HG03457 (cell line): ENCODE measurements around the gene NEURL1B.

Experiments used
- ATAC-seq: cut with Tn5 transposase; IDR thresholded peaks from one replicate; pipeline ENCODE4 v1.9.1; 2021; ENCODE audit warnings: moderate number of reproducible peaks; ENCODE audit not compliant: unreplicated experiment

Gene NEURL1B

DNA sequence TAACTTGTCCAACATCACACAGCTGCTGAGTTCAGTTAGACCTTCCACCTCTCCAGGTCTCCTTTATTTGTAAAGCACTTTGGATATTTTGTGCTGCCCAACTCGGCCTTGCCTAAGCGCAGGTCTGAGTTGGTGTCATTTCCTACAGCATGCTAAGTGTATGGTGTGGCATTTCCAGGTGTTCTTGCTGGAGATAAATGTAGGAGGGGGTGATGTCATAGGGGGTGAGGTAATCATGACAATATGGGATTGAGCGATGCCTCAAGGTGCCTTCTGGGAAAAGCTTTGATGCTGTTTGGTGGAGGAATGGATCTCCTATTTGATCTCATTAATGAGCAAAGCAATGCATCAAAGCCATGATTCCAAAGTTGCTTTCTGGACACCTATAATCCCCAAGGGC lies 32.3 kb upstream of the NEURL1B start:
- no peak for ATAC-seq

DNA sequence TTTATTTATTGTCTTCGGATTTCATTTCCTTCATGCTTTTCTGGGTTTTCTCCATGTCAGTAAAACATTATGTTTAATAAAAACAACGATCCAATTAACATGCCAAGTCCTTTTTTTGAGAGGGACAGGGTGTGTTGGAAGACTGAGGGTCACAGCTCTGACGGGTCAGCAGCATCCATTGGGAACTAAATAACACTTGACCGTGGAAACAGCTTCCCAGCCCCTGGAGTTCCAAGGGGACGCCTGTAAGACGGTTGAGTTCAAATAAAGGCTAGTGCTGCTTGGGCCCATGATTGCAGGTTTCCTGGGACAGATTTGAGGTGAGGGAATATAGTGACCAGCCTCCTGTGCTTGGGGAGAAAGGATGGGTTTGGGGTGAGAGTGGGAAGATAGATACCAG lies 30.4 kb upstream of the NEURL1B start:
- no peak for ATAC-seq

DNA sequence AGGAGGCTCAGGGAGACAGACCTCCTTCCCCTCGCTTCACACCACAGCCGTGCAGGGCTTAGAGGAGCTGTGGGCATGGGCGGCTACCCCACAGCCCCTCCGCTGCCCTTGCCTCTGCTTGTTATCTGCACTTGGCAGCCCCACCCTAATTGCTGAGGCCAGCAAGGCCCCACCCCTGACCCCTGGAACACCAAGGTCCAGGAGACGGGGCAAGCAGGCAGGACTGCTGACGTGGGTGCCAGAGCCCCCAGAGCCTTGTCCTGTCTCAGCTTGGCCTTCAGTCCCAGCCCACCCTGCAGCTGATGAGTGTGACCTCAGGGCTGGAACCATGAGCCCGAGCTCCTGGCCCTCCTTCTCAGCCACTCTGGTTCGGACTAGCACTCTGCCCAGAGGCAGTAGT lies 29.1 kb upstream of the NEURL1B start:
- no peak for ATAC-seq

DNA sequence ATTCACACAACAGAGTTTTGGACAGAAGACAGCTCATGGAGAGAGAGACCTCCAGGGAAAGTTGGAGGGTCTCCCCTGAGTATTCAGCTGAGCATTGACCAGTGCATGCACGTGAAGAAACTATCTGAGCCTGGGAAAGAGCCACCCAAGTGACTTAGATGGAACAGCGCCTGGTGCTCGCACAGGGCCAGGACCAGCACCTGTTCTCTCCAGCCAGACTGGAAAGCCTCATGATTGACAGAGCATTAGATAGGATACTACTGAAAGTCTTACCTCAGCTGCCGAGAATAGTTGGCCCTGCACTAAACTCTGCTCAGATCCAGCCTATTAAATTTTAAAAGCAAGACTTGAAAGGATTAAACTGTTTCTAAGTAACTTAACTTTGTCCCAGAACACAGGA lies 28.3 kb upstream of the NEURL1B start:
- no peak for ATAC-seq

DNA sequence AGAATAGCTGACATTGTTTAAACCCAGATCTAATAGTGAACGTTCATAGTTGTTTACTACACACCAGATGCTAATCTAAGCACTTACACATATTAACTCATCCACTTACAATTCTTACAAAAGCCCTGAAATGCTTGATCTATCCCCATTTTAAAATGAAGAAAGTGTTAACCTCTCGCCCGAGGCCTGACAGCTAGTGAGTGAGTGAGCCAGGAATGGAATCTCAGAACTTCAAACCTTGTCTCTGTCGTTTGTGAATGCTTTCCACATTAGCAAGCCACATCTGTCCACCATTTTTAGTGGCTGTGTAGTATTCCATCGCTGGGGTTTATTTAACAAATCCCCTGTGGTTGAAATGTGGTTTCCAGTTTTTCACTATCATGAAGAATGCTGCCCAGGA lies 24.9 kb upstream of the NEURL1B start:
- no peak for ATAC-seq

DNA sequence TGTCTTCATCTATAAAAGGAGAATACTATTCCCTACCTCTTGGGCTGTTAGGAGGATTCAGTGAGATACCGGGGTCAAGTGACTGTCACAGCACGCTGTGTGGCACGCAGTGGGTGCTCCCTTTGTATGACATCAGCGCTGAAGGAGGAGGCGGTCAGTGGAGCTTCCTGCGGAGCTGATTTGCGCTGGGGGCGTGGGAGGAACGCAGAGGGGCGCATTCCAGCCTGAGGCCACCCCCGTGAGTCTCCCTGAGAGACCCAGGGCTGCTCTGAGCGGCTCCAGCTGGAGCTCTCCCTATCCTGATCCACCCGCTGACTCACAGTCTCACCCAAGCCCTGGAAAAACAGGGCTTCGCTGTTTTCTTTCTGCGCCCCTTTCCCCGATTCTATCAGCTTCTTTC lies 24.3 kb upstream of the NEURL1B start:
- ATAC-seq: no peak

DNA sequence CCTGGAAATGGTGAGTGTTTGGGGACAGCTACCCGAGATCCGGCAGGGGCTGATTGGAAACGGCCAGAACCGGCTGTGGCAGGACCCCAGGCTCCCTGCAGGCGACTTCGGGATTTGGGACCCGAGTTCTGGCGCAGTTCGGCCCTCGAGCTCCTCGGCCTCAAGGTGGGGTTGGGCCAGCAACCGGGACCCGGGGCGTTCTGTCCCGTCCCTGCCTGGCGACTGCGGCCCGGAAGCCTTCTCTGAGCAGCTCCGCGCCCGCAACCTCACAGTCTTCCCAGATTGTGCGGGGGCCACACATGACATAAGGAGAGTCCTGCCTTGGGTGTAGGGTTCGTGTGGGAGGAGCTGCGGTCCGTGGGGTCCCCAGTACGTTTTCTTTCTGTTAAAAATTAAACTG lies 23.2 kb upstream of the NEURL1B start:
- ATAC-seq: no peak

DNA sequence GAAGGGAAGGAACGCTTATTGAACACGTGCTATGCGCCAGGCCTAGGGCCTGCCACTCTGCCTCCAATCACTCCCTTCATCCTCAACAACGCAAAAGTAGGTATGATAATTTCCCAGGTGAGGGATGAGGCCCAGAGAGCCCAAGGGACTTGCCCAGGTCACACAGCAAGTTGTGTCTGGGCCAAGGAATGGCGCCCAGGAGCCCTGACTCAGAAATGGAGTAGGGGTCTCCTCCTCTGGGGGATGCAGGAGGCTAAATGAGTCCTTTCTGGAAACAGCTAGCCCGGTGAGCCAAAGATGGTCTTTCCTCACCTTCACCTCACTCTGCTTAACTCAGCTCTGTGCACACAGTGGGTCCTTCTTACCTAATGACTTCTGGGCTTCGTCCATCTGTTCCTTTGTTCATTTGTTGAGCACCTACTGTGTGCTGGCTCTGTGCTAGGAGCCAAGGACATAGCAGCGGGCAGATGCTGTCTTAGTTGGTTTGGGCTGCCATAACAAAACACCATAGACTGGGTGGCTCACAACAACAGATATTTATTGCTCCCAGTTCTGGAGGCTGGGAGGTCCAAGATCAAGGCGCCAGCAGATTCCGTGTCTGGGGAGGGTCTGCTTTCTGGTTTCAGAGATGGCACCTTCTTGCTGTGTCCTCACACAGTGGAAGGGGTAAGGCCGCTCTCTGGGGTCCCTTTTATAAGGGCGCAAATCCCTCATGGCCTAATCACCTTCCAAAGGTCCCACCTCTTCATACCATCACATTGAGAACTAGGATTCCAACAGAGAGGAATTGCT lies 22.3 kb upstream of the NEURL1B start:
- no peak for ATAC-seq

DNA sequence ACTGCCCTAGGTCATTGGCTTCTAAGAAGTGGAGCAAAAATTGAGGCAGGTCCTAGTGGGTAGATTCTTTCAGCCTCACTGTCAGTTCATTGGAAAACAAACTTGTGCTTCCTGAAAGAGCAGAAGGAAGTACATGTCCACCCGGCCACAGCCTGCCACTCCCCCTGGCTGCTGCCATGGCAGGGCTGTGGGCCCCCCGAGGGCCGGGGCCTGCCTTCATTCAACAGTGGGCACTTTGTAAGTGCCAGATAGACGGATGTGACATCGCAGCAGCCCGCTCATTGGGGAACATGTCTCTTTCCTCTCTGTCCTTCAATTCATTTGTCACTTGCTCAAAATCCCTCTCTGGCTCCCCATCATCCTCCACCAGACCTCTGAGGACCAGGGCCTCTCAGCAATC lies 20.6 kb upstream of the NEURL1B start:
- no peak for ATAC-seq

DNA sequence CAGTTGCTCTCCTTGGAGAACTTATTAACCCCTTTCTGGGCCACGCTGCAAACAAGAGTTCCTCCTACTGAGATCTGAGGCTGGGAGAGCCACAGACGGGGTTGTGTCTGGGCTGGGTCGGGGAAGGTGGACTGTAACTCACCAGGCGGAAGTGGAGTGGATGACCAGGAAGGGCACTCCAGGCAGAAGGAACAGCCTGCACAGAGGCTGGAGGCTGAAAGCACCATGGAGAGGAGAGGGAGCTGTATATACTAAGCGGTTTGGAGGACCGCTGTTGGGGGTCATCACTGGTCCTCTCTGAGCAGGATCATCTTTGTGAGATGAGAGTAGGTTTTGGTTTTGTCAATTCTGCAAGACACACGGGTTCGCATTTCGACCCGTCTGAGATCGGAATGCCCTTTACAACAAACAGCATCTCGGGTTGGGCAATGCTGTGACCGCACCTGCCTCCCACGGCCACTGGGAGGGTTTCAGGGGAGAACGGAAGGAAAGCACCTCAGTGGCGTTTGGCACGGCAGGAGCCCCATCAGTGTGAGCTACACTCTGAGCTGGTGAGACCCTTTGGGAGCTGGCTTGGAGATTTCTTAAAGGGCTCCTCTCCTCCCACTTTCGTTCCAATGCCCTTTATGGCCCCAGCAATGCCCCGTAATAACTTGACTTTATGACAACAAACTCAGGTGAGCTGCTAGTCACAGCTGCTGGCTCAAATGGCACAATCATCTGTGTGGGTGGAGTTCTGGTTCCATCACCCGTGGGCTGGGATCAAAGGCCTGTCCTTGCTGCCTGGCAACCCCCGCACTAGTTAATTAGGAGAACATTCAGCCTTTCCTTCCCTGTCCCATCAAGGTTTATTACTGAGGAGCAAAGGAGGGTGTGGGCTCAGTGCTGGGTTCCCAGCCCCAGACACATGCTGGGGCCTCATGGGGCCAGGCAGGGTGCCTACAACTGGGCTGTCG lies 18.7 kb upstream of the NEURL1B start:
- ATAC-seq: no peak

DNA sequence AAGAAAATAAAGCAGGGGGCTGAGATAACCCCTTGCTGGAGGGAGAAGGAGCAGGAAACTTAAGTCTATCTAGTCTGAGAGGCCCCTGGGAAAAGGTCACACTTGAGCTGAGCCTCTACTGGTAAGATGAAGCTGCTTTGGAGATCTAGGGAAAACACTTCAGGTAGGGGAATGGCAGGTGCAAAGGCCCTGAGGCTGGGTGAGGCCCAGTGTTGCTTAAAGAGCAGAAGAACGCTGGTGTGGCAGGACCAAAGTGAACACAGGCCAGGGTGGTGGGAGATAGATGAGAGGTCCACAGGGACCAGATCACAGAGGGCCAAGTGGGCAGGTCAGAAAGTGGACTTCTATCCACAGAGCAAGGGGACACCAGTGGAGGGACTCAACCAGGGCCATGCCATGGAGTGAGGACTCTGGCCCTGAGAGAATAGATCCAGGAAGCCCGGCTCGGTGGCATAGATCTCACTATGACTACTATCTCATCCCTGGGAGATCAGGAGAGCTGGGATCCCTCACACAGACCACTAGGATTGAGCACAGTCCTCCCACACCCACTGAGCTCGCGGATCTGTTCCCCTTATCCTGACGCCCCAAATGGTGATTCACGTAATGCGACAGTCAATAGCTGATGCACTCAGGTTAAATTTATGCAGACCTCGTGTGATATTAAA lies 17.6 kb upstream of the NEURL1B start:
- no peak for ATAC-seq

DNA sequence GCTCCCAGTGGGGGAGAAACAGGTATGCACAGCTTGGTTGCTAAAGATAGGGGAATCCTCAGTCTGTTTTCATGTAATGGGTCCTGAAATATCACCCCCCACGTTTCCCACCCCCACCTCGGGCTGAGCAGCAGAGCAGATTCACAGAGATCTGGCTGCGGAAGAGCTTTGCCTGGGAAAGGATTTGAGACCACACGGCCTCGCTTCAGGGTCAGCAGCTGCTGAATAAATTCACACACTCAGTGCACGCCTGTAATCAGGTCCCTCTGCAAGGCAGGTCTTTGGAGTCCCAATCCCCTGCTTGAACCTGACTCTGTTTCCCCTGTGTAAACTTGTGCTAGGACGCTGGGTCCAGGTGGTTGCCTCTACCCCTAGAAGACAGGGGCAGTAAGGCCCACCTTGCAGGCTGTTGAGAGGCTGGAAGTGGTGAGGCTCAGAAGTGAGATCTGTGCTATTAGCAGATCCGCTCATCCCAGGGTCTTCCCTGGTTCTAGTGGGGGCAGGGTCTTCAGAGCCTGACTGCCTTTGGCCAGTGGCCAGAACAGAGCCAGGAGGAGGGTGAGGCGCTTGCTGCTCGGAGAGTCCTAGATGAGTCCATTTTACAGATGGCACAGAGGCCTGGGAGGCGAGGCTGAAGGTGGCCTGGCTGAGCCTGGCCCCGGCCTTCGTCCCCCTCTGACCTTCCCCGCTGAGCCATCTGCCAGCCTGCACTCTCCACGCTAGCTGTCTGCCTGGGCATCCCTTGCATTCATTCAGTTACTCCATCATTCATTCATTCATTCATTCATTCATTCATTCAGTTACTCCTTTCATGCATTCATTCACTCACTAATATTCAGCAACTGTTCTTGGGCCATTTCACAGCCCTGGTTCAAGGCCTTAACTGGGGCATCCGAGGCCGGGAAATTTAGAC lies 16.7 kb upstream of the NEURL1B start:
- ATAC-seq: no peak

DNA sequence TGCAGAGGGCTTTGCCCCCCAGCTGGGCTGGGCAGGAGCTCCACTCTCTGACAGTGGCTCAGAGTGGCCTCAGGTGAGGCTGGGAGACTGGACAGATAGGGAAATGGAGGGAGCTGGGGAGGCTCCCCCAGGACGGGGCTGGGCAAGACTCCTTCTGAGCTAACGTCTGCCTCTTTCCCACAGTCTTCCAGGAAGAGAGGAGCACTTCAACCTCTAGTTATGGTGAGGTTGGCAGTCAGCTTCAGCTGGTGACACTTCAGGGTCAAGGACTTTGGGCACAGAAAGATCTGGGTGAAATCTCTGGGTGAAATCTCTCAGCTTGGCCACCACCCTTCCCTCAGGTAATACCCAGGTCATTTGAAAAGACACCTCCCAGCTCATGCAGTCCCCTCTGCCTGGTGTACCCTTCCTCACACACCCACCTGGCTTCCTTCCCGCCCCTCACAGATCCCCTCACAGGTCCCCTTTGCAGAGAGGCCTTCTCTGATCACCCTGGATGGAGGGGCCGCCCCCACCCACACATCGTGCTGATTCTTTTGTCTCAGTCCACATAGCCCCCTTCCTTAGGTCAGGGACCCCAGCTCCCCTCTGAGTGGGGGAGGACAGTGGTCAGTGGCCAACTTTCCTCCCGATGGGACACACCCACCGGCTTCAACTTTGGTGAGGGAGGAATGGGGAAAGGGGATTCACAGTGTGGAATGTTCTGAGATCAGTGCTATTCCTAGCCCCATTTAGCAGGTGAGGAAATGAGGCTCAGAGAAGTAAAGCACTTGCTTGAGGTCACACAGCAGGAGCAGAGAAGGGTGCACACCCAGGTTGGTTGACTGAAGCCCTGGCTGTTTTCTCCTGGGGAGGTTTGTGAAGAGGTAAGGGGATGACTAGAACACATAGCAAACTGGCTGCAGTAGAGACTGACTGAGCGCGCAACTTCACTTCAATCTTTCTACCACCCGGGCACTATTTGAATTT lies 15.8 kb upstream of the NEURL1B start:
- no peak for ATAC-seq

DNA sequence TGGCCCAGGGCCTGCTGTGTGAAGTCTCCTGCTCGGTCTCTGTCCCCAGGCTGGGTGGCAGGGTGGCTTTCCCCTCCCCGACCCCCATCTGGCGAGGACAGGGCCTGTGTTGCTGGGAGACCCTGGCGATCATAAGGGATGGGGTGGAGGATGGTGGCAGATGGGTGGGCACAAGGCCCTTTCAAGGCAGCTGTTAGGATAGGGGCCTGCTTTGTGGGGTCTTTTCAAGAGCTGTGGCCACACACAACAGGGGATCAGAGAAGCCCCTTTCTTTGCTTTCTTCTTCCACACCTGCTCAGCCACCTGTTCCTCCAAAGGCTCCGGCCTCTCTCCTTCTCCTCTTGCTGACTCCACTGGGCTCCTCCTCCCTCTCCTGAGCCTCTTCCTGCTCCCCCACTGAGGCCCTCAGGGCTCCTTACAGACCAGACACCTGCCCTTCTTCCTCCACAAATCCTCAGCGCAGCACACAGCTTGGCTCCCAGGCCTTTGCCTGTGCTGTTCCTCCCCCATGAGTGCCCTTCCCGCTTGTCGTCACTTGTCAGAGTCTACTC lies 15.0 kb upstream of the NEURL1B start:
- ATAC-seq: no peak

DNA sequence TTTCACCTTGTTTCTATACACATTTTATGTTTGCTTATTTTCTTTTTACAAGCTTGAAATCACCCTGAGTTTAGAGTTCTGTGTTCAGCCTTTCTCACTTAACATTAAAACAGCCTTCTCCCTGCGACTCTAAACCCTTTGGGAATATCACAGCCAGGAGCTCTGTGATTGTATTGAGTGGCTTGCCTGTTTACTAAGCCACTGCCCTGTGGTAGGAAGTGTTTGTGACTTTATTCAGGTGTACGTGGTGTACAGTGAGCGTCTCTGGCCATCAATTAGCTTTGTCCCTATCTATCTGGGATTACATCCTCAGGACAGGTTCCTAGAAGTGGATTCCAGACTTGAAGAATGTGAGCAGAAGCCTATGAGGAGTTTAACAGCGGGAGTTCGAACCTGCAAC lies 11.0 kb upstream of the NEURL1B start:
- no peak for ATAC-seq

DNA sequence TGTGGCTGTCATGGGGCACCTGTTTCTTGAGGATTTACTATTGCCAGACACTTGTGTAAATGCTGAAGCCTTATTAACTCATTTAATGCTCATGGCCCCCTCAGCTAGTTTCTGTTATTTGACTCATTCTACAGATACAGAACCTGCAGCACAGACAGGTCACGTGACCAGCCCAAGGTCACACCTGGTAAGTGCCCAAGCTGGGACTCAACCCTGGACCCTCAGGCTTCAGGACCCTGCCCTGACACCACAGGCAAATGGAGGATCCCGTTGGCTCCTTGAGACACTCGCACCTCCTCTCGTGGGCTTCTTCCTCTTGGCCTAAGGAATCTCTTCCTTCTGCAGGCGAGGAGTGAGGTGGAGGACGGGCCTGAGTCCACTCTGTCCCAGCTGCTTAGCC lies 10.6 kb upstream of the NEURL1B start:
- ATAC-seq: no peak

DNA sequence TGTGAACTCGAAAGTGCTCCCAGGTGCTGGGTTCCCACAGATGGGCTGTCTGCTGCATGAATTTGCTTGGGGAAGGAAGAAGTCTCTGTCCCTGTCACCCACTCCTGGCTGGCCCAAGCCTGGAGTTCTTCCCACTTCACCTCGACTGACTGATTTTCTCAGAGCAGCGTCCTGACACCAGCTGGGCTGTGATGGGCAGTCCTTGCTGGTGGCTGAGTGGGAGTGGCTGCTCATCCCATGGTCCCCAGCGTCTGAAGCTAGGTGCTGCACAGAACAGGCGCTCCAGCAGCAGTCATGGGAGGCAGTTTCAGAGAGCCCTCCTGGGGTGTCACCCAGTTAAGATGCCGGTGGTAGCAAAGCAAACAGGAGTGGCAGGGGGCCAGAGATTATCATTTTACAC lies 10.1 kb upstream of the NEURL1B start:
- ATAC-seq: no peak

DNA sequence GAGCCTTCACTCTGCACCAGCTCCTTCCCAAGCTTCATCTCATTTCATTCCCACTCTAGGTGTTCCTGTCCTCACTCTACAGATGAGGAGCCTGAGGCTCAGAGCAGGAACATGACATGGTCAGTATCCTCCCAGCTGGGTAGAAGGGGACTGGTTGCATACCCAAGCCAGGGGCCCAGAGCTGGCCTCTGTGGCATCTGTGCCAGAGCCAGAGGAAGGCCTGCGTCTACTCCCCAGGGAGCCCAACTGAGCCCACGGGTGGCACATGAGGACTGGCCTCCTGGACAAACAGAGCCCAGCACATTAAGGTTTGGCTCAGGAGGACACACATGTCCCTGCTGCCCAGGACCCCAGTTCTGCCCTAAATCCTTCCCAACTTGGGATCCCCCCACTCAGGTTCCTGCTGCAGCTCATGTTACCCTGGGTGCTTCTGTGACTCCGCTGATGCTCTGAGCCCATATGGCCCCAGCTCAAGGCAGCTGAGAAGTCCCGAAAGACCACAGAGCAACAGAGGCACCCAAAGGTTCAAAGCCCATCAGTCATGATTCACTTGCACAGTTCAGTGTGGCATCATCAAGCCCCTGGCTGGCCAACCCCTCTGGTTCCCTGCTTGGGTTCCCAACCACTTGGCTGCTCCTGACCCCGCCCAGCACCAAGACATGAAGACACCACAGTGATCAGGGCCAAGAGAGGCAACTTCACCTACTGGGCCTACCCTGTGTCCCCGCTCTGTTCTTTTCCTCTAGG lies 8.5 kb upstream of the NEURL1B start:
- no peak for ATAC-seq
